Panc1 (cell line): ENCODE data around the gene LARP7.

Experiments used
- CTCF ChIP-seq: fragments of 450-650 bp; IDR thresholded peaks from 2 replicates; pipeline ENCODE4 v1.5.1; 2017; ENCODE audit warnings: mild to moderate bottlenecking
- POLR2AphosphoS5 ChIP-seq: IDR thresholded peaks from 2 replicates; pipeline ENCODE4 v1.6.1; 2012; ENCODE audit warnings: mild to moderate bottlenecking, low read depth, low read length, moderate library complexity
- REST ChIP-seq, 2 experiments: IDR thresholded peaks; 2 replicates each; pipeline ENCODE4 v1.6.1; 2011 to 2012; ENCODE audit warnings: low read depth in 2 of 2, control low read depth in 1 of 2, low read length in 1 of 2, mild to moderate bottlenecking in 1 of 2, moderate library complexity in 1 of 2; ENCODE audit not compliant: insufficient read depth in 1 of 2
- SIN3A ChIP-seq: IDR thresholded peaks from 2 replicates; pipeline ENCODE4 v1.6.1; 2012; ENCODE audit warnings: low read depth, mild to moderate bottlenecking, low read length, moderate library complexity, borderline replicate concordance; ENCODE audit not compliant: insufficient read depth
- TCF7L2 ChIP-seq: IDR thresholded peaks from 2 replicates; pipeline ENCODE4 v1.6.1; 2011; ENCODE audit warnings: mild to moderate bottlenecking, low read depth, low read length, inconsistent platforms

- TF ChIP-seq CTCF (no peak), SIN3A (no peak), REST (IDR thresholded peaks at IDR 0.05; ENCODE audit: insufficient read depth in 1 of 2, low read depth in 2 of 2, low read length in 1 of 2) (no peak), POLR2AphosphoS5 (no peak), TCF7L2 (no peak)
Measured at GRCh38 chr4:112702892-112703291, 65.9 kb downstream of the LARP7 start.
